GM18517 (cell line): Measurements from ENCODE around the gene HAVCR2.
"Not testable (repeated sequence)": the region's sequence is repeated elsewhere in the genome, so short reads cannot be mapped to it uniquely, and the experiment has no call there.

Experiments
- ATAC-seq: cut with Tn5 transposase; IDR thresholded peaks from one replicate; pipeline ENCODE4 v1.9.1; 2021; ENCODE audit warnings: mild to moderate bottlenecking, moderate library complexity; ENCODE audit not compliant: unreplicated experiment

HAVCR2 gene

GRCh38 chr5:157100140-157100679, 8.6 kb downstream of the HAVCR2 start:
- no peak for ATAC-seq

GRCh38 chr5:157088342-157088990, 20.4 kb downstream of the HAVCR2 start:
- ATAC-seq, result no peak

GRCh38 chr5:157086751-157087359, 22.0 kb downstream of the HAVCR2 start:
- ATAC-seq, result no peak

GRCh38 chr5:157085930-157086329, 22.9 kb downstream of the HAVCR2 start:
- no peak for ATAC-seq

GRCh38 chr5:157080286-157080685, 28.6 kb downstream of the HAVCR2 start:
- no peak for ATAC-seq

GRCh38 chr5:157076558-157076957, 32.3 kb downstream of the HAVCR2 start:
- no peak for ATAC-seq

GRCh38 chr5:157072508-157072907, 36.3 kb downstream of the HAVCR2 start:
- ATAC-seq, result no peak

- ATAC-seq, result no peak
Observed at GRCh38 chr5:157069949-157070348, 38.9 kb downstream of the HAVCR2 start.

- ATAC-seq, result no peak
Observed at GRCh38 chr5:157068785-157069184, 40.1 kb downstream of the HAVCR2 start.

GRCh38 chr5:157068339-157068738, 40.5 kb downstream of the HAVCR2 start:
- no peak for ATAC-seq

GRCh38 chr5:157067005-157067404, 41.8 kb downstream of the HAVCR2 start:
- ATAC-seq, result no peak

GRCh38 chr5:157066080-157066479, 42.8 kb downstream of the HAVCR2 start:
- ATAC-seq, result no peak

GRCh38 chr5:157063776-157064430, 44.9 kb downstream of the HAVCR2 start:
- no peak for ATAC-seq

- ATAC-seq, result no peak
Observed at GRCh38 chr5:157059891-157060290, 49.0 kb downstream of the HAVCR2 start.

- peak; percentile 61 for ATAC-seq
Observed at GRCh38 chr5:157059093-157059539, 49.7 kb downstream of the HAVCR2 start, which contains the start of gene HAVCR1. TSS of gene HAVCR1 (minus strand) at chr5:157059116. CDS start at chr5:157057943, 1,173 bp downstream.

GRCh38 chr5:157057459-157058370, 51.1 kb downstream of the HAVCR2 start:
- ATAC-seq, result no peak

- ATAC-seq, result not testable (repeated sequence)
Observed at GRCh38 chr5:157056848-157057247, 52.0 kb downstream of the HAVCR2 start.

GRCh38 chr5:157051604-157052245, 57.1 kb downstream of the HAVCR2 start:
- ATAC-seq, result no peak

GRCh38 chr5:157050050-157050449, 58.8 kb downstream of the HAVCR2 start:
- ATAC-seq, result no peak

- ATAC-seq, result no peak
Observed at GRCh38 chr5:157049605-157050004, 59.2 kb downstream of the HAVCR2 start.
